Stimulated activated CD4-positive, alpha-beta T cell treated with anti-CD3 and anti-CD28 coated beads, TNF-alpha, amount 100 ng/mL, for 1 hour (primary cell): Measurements from ENCODE around the gene VAMP8.
A peak's percentile ranks its signal among the peaks of the same experiment; 100 is the strongest.
"Not testable (repeated sequence)": the region's sequence is repeated elsewhere in the genome, so short reads cannot be mapped to it uniquely, and the experiment has no call there.

Source experiments
- DNase-seq, 3 donors: peaks; one replicate each; pipeline ENCODE4 v3.0.0-alpha.2; 2020; ENCODE audit warnings: low read depth in 3 of 3, low spot score in 1 of 3

The VAMP8 gene

DNA sequence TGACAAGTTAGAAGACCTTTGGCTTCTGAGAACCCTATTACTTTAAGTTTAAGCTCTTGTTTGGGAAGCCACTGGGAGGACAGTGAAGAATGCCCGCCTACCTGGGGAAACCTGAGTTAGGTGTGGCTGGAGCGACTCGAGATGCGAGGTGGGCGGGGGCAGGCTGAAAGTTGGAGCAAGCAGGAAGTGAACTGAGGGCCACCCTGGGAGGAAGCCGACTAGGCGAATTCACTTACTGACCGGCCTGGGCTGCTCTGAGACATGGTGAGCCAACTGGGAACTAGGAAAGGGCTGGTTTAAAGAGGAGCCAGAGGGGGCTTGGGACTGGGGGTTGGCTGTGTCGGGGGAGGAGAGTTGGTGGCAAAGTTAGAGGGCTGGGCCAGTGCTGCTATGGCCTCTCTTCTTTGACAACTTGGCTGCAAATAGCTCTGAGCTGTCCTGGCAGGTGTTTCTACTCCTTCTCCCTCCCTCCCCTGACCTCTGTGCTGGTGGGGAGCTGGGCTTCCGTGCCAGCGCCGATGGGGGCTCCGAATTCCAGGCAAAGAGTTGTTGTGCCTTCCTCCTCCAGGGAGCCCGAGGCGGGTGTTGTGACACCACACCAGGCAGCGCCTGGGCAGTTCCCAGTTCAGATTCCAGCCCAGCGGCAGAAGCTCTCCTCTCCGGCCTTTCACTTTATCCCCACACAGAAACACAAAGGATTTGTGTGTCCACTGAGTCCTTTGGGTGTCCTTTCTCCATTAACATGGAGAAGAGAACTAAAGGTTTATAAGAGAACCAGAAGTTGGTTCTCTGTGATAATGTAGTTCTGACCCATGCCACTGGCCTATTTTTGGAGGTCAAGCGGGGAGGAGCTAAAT, at the start of gene VAMP8:
Gene VAMP8, plus strand, starts transcription at position 201 of the 857 bp plus-strand sequence. Its CDS starts 61 bp downstream, at position 262.
- no peak for DNase-seq

DNA sequence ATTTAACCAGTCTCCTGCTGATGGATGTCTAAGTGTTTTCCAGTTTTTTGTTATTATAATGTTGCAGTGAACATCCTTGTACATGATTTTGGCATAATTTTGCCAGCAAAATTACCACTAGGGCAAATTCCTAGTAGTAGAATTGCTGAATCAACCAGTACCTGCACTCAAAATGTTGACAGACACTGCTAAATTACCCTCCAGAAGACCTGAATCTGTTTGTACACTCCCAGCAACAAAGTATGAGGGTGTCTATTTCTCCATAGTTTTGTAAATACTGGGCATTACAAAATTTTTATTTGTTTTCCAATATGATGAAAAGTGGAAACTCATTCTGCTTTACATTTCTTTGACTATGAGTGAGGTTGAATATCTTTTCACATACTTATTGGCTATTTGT, 49.6 kb upstream of the VAMP8 start:
- no peak for DNase-seq

DNA sequence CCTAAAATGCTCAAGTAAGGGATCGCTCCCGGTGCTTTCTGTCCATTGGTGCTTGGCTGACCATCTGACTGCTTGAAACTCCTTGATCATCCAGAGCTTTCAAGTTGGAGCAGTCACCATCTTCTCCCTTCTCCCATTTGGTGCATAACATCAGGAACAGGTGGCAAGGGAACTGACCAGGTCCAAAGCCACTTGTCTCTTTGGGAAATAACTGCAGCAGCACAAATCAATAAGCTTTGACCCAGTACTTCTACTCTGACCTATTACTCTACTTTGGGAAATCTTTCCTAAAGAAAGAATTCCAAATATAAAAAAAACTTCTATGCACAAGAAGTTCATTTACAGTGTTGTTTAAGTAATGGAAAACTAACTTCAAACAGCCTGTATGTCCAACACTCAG, 49.0 kb upstream of the VAMP8 start:
- DNase-seq, result no peak

DNA sequence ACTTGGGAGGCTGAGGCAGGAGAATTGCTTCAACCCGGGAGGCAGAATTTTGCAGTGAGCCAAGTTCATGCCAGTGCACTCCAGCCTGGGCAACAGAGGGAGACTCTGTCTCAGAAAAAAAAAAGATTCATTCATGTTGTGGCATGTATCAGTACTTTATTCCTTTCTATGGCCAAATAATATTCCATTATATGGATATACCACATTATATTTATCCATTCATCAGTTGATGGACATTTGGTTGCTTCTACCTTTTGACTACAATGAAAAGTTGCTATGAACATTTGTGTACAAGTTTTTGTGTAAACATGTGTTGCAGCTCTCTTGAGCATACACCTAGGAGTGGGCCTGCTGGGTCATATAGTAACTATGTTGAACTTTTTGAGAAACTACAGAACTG, 47.6 kb upstream of the VAMP8 start:
- DNase-seq, result no peak

DNA sequence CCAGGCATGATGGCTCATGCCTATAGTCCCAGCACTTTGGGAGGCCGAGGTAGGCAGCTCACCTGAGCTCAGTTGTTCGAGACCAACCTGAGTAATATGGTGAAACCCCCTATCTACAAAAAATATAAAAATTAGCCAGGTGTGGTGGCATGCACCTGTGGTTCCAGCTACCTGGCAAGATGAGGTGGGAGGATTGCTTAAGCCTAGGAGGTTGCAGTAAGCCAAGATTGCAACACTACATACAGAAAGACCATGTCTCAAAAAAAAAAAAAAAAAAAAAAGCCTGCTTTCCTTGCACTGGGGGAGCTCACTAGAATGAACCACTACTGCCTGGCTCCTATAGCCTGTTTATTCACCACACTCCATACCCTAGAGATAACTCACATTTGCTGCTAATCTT, 45.8 kb upstream of the VAMP8 start:
- no peak for DNase-seq

DNA sequence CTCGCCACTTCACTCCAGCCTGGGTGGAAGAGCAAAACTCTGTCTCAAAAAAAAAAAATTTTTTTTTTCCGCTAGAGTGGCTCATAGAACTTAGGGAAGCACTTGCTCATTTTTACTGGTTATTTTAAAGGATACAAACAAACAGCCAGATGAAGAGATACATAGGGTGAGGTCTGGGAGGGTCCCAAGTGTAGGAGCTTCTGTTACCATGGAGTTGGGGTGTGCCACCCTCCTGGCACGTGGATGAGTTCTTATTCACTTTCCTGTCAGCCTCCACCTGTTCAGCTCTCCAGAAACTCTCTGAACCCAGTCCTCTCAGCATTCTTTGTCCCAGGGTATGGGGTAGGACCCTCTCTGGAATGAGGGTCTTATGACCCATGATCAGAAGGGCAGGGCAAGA, 43.3 kb upstream of the VAMP8 start:
- DNase-seq, result no peak

DNA sequence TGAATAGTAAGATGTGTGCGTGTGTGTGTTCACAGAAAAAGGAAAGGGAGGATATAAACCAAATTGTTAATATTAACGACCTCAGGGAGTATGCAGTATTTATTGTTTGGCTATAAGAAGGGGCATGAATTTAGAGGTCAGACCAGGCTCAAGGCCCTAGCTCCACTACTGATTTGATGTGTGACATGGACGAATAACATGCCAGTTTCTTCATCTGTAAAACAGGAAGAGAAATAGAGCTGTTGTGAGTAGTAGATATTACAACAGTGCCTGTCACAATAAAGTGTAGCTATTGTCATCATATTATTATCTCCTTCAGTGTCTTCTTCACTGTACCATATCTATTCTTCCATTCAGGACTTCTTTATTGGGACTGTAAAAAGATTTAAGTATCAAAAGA, 42.5 kb upstream of the VAMP8 start:
- DNase-seq, result no peak

DNA sequence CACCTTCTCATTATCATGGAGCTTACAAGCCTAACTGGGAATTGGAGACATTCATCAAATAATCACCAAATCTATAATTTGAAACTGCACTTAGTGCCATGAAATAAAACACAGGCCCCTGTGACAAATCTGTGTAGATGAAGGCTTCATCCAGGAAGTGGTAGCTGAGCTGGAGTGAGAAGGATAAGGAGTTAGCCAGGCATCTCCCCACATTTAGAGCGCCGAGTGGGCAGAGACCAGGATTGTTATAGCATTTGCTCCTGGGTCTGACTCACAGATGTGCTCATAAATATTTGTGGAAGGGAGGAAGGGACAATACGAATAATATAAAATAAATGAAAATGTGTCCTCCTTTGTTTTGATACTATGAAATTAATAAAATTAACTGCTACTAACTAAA, 40.9 kb upstream of the VAMP8 start:
- no peak for DNase-seq

DNA sequence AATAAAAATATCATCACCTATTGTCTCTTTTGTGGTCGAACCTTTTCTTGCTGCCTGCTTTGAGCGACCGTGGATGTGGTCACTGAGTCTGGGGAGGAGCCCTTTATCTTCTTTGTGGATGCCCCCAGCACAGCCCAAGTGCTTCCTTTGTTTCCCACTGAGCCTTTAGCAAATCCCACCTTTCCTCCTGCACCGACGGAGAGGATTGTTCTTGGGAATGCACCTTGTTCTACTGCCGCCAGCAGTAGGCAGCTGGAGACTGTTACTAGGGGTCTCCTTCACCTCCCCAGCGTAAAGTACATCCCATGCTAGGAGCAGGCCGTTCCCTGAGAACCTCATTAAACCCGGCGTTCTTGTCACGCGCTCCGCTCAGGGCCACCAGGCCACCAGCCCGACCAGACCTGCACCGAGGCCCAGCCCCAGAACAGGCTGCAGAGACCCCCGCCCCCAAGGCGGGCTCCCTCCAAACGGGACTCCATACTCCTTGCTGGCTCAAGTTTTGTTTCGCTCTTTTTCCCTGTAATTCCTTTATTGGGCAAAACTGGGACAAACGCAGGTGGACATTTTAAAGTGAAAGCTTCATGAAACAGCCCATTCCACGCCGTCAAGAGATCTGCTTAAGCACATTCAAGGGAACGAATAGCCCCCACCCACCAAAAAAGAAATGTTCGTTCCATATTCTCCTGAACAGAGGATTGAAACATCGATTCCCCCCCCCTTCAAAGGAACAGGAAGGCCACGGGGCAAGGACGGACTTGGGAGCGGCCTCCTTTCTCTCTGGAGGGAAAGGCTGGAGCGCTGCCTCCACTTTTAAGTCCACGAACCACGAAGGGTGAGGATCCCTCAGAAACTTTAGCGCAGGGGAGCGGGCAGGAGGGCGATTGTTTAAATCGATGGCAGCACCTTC, 39.5 kb upstream of the VAMP8 start:
- DNase-seq, result peak in 1 of 3 donors; percentile 32

DNA sequence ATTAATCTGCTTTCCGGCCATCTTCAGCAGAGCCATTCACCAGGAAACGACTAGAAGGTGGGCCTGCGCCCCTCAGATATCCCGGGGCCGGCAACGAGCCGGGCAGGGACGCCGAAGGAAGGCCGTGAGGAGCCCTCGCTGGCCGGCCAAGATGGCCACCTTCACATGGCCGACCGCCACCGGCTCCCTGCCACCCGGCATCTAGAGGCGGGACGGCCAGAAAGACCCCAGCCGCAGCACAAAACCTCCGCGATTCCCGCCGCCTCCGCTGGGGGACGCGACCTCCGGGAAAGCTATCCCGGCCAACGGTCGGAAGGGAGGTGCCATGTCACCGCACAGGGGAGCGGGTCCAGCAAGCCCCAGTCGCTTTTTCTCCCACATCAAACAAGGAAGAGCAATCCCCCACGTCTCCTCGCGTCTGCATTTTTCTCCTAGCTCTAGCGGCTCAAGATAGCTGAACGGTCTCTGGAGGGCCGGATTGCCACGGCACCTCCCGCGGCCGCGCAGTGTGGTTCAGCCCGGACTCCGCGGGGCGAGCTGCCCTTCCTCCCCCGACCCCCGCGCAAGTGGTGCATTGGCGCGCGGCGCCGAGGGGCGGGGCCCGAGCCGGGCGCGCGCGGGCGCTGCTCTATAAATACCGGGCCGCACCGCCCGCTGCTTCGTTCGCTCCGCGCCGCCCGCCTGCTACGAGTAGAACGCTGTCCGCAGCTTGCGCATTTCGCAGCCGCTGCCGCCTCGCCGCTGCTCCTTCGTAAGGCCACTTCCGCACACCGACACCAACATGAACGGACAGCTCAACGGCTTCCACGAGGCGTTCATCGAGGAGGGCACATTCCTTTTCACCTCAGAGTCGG, 38.7 kb upstream of the VAMP8 start, which contains the start of gene MAT2A:
Gene MAT2A, plus strand, starts transcription at position 662 of the 854 bp plus-strand sequence. Its CDS starts 120 bp downstream, at position 782.
- DNase-seq, result peak; percentile 58 to 87 (median 82)

DNA sequence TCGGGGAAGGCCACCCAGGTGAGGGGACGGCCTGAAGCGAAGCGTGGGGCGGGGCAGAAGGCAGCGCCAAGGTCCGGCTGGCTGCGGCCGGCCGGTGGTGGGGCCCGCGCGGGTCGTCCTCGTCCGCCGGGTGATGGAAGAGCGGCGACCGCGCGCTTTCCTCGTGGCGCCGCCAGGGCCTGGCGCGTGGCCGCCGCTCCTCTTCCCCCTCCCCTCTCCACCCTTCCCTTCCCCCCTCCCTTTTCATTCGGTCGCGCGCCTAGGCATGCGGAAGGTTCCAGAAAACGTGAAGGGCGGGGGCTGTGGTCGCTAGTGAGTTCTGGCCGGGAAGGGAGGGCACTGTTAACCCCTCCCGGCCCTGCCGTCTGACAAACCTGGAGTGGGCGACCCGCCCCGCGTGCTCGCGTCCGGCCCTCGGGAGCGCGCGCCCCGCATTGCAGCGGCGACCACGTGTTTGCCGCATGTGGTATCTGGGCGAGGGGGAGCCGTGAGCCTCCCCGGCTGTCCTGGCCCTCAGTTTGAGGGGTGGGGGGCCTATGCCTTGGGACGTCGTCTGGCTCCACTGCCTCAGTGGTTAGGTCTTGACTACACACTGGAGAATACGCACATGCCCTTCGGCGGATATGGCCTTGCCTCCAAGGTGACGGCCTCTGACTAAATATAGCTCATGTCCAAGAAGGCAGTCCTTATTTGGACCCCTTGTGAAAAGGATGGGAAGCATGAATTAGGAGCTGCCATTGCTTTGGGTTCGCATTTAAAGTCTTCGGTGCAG, 37.8 kb upstream of the VAMP8 start:
- DNase-seq, result peak; percentile 15 to 66 (median 42)

DNA sequence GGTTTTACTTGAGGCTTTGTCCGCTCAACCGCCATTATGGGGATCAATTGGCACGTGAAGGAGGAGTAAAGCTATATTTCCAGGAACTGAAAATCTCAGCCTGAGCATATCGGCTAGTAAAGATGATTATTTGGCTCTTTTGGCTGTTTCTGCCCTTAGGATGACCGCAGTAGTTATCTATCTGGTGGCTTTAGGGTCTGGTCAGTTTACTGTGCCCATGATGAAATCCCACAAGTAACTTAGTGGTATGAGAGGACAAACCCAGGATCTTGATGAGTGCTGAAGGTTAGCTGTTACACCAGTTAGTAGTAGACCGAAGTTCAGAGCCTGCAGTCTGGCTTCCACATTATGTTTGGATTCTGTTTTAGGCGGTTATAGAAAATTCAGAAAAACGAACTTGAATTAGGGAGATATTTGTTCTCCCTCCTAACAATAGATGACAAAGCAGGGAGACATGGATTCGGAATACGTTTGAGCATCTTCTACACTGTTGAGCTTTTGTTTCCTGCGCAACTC, 37.2 kb upstream of the VAMP8 start:
- DNase-seq, result no peak

DNA sequence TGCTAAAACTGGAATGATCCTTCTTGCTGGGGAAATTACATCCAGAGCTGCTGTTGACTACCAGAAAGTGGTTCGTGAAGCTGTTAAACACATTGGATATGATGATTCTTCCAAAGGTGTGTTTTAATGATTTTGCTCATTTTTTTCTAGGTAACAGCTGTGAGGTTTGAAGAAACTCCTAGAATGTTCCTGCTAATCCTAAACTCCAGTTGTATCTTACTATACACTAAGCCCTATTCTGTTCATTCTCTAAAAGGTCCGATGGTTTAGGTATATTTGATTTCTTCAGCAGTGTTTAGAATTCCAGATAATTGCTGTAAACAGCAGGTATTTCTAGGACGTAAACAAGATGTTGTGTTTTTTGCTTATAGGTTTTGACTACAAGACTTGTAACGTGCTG, 36.1 kb upstream of the VAMP8 start:
- DNase-seq, result no peak

DNA sequence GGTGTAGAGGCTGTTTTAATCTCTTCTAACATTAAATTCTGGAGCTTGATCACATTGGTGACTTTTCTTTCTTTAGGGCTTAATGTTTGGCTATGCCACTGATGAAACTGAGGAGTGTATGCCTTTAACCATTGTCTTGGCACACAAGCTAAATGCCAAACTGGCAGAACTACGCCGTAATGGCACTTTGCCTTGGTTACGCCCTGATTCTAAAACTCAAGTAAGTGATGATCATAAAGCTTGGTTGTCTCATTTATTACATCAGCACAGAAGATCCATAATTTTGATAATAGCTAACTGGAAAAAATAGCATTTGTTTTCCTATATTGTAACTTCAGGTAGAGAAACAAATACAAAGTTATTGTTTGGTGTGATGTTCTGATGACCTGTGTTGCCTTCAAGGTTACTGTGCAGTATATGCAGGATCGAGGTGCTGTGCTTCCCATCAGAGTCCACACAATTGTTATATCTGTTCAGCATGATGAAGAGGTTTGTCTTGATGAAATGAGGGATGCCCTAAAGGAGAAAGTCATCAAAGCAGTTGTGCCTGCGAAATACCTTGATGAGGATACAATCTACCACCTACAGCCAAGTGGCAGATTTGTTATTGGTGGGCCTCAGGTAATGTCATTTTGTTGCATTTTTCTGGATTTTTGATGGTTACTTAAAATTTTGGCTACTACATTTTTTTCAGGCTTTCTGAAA, 35.5 kb upstream of the VAMP8 start:
- no peak for DNase-seq

DNA sequence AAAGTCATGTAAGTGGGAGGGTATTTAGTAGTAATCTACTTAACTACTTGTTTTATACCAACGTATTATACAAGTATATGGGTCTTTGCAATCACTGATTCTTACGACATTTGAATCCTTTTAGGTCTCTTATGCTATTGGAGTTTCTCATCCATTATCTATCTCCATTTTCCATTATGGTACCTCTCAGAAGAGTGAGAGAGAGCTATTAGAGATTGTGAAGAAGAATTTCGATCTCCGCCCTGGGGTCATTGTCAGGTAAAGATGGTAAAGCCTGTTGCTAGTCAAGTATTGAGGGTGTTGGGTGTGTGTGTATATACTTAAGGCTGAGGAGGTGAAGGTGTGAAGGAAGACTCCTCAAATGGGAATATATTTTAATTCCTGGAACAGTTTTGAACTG, 34.6 kb upstream of the VAMP8 start:
- no peak for DNase-seq

DNA sequence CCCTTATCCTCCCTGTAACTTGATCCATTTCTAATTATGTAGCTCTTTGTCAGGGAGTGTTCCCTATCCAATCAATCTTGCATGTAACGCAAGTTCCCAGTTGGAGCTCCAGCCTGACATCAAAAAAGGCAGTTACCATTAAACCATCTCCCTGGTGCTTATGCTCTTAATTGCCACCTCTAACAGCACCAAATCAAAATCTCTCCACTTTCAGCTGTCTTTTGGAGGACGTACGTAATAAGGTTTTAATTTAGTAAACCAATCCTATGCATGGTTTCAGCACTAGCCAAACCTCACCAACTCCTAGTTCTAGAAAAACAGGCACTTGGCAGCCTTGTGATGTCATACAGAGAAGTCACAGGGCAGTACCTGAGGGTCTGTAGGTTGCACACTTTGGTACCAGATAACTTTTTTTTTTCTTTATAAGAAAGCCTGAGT, 33.1 kb upstream of the VAMP8 start:
- DNase-seq, result not testable (repeated sequence)

DNA sequence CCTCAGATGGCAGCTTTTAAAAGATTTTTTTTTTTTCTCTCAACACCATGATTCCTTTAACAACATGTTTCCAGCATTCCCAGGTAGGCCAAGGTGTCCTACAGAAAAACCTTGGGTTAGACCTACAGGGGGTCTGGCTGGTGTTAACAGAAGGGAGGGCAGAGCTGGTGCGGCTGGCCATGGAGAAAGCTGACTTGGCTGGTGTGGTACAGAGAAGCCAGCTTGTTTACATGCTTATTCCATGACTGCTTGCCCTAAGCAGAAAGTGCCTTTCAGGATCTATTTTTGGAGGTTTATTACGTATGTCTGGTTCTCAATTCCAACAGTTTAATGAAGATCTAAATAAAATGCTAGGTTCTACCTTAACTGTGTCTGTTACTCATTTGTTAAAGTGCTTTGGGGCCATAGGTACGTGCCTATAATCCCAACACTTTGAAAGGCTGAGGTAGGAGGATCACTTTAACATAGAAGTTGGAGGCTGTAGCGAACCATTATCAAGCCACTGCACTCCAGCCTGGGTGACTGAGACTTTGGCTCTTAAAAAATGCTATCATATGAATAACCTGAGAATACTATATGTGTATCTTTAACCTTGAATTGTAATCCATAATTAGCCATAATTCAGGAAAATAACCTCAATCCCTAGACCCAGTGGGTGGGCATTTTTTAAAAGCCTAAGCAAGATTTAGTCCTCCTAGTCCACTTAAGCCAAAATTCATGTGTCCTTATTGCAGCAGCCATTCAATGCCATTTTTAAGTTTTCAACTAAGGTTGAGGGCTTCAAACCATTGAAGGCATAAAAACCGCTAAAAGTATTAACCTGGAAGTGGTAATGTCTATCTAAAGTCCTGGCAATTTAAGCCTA, 32.2 kb upstream of the VAMP8 start:
- not testable (repeated sequence) for DNase-seq

DNA sequence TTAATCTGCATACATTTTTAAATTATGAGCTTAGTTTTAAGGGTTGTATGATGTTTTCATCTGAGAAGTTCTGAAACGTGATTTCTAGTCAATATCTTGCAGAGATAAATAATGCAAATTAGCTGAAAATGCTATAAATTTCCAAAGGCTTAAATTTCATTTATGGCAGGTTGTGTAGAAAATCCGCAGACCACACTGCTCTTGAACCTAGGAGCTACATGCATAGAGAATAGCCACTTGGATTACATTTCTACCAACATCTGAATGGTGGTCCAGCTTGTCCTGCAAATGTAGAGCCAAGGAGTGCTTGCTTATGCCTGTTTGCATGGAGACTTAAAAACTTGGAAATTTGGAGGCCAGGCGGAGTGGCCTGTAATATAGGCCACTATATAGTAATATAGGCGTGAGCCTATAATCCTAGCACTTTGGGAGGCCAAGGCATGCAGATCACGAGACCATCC, 31.6 kb upstream of the VAMP8 start:
- DNase-seq, result no peak
